BJ (cell line): ENCODE results near the gene KCNQ1. TPM values are rescaled to one million over a fixed set of nuclear protein-coding genes. Genes with fewer than 3 reads are reported as not detected.

Experiments used
- CTCF ChIA-PET: fragments of 350-600 bp; formaldehyde crosslinking; extraction: SDS; loops from one replicate; lab custom pipeline; 2021; ENCODE audit warnings: antibody characterized with exemption, inconsistent platforms; lab: Yijun Ruan, JAX
- POLR2A ChIA-PET: fragments of 300-600 bp; sonication (Branson Sonifier 250); formaldehyde crosslinking; extraction: SDS; loops from one replicate; lab custom pipeline; 2021; ENCODE audit warnings: antibody characterized with exemption; lab: Charles Lee
- DNase-seq: peaks from one replicate; pipeline ENCODE4 v3.0.0-alpha.2; 2011; ENCODE audit warnings: low read depth
- H3K27me3 ChIP-seq: 2 replicates; pipeline ENCODE4 v1.6.0; 2011; ENCODE audit warnings: low read length; ENCODE audit not compliant: control insufficient read depth, insufficient read depth
- H3K36me3 ChIP-seq: 2 replicates; pipeline ENCODE4 v1.5.1; 2011; ENCODE audit warnings: low read length; ENCODE audit not compliant: control insufficient read depth, insufficient read depth
- H3K4me3 ChIP-seq: 2 replicates; pipeline ENCODE4 v1.5.1; 2011; ENCODE audit warnings: low read depth, mild to moderate bottlenecking, control low read depth, low read length
- CTCF ChIP-seq: IDR thresholded peaks from 2 replicates; pipeline ENCODE4 v1.5.1; 2011; ENCODE audit warnings: low read depth, mild to moderate bottlenecking, control low read depth, inconsistent platforms, low read length, moderate library complexity; ENCODE audit not compliant: insufficient read depth
- polyA plus RNA-seq: library from polyadenylated mRNA; depleted of rRNA; stranded (reverse); fragments of >200 nt; gene quantifications from 2 replicates; pipeline ENCODE4 v1.2.3, GENCODE V29; 2011

Gene KCNQ1
- polyA plus RNA-seq, 1 experiment: not detected

DNA sequence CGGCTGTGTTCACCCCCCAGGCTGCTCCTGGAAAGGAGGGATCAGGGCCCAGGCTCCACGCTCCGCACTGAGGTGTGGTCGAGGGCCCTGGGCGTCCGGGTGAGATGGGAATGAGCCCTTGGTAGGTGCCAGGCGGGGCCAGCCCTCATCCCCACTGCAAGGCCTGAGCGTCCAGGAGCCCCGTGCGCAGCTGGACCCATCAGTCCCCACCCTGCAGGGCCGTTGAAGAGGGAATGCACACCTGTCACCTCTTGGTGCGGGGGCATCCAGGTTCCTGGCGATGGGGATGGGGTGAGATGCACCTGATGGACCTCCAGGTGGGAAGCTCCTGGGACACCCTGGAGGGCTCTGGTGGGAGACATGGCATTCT is 72.2 kb downstream of the KCNQ1 start:
- Histone ChIP-seq H3K27me3 (no peaks in the 10 kb centered on the region), H3K36me3 (no peaks in the 10 kb centered on the region), H3K4me3 (no peak overlapping the region)
- no peak for TF ChIP-seq CTCF
- CTCF ChIA-PET: interaction anchor here (1.4 to 2.5 kb wide), 2 partner anchors 12 to 15 kb away, joined by 3 to 26 read pairs; no protein-coding TSS in a partner anchor
- DNase-seq: no peak
- POLR2A ChIA-PET: no interaction called here

- CTCF ChIA-PET: interaction anchor here (1.4 to 2.5 kb wide), 2 partner anchors 11 to 15 kb away, joined by 3 to 26 read pairs; no protein-coding TSS in a partner anchor
Measured at GRCh38 chr11:2517386-2518064, 72.7 kb downstream of the KCNQ1 start.

DNA sequence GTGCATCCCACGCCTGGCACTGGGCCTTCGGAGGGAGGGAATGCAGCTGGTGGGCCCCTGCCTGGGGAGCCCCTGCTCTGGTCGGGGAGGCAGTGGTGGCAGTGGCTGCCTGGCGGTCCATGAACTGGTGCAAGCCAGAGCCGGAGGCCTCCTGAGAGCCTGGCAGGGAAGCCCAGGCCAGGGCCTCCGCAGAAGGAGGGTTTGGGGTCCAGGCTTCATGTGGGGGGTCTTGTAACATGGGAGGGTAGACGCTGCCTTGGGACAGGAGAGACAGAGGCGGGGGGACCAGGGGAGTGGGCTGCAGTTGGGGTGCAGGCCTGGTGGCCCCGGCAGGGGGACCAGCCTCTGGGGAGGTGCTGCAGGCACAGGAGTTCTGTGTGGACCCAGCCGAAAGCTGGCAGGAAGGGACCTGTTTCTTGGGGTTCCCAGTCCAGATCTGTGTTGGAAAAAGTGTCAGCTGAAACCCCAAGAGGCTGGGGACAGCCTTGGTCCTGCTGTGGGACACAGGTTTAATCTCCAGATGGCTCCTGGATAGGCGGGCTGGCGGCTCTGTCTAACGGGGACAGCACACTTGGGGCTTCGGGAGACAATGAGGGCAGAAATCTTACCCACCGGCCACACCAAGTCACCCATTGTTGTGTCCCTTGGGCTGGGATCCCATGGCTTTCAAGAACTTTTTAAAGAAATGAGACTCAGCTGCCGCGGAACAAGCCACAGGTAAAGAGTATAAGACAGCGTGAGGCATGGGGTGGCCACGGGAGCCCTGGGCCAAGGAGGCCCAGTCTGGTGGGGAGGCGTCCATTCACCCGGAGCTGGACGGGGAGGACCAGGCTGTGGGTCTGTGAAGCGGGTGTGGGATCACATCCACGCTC is 73.5 kb downstream of the KCNQ1 start:
- Histone ChIP-seq H3K27me3 (no peaks in the 10 kb centered on the region), H3K36me3 (no peaks in the 10 kb centered on the region), H3K4me3 (no peak overlapping the region)
- no peak for DNase-seq
- POLR2A ChIA-PET: no interaction called here
- TF ChIP-seq CTCF: no peak
- CTCF ChIA-PET: interaction anchor here (0.6 to 2.5 kb wide), 2 partner anchors 14 to 72 kb away, joined by 3 to 26 read pairs; no protein-coding TSS in a partner anchor

More at GRCh38 chr11:2517386-2518064, 72.7 kb downstream of the KCNQ1 start:
- no peaks in the 10 kb centered on the region for H3K36me3 ChIP-seq
- no peaks in the 10 kb centered on the region for H3K27me3 ChIP-seq
- POLR2A ChIA-PET: no interaction called here
- TF ChIP-seq CTCF: no peak
- DNase-seq: no peak
- no peak overlapping the region for H3K4me3 ChIP-seq

GRCh38 chr11:2518983-2519340 is 74.2 kb downstream of the KCNQ1 start:
- POLR2A ChIA-PET: no interaction called here
- no peak for TF ChIP-seq CTCF
- Histone ChIP-seq H3K4me3 (no peak overlapping the region), H3K36me3 (no peaks in the 10 kb centered on the region), H3K27me3 (no peaks in the 10 kb centered on the region)
- no peak for DNase-seq
- CTCF ChIA-PET: interaction anchor here (0.6 to 2.5 kb wide), 2 partner anchors 13 to 72 kb away, joined by 3 to 26 read pairs; no protein-coding TSS in a partner anchor

DNA sequence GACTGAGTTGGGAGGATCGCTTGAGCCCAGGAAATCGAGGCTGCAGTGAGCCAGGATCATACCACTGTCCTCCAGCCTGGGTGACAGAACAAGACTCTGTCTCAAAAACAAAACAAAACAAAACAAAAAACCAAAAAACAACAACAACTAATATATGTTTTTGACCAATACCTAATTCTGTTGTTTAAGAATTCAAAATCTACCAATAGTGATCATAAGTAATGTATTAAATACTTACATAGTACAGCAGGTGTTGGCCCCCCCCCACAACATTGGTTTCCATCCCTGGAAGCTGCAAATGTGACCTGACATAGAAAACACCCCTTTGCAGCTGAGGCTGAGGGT is 74.7 kb downstream of the KCNQ1 start:
- CTCF ChIA-PET: interaction anchor here (2.5 kb wide), 1 partner anchor 13 kb away, joined by 26 read pairs; no protein-coding TSS in a partner anchor
- Histone ChIP-seq H3K4me3 (no peak overlapping the region), H3K27me3 (no peaks in the 10 kb centered on the region), H3K36me3 (no peaks in the 10 kb centered on the region)
- no peak for TF ChIP-seq CTCF
- no peak for DNase-seq
- POLR2A ChIA-PET: no interaction called here
